B cell (primary cell): ENCODE measurements around the gene NEU2. TPM values are rescaled to one million over a fixed set of nuclear protein-coding genes. Genes with fewer than 3 reads are reported as not detected.

ENCODE experiments used
- ATAC-seq: fragments of 200-7000 bp; cut with Tn5 transposase; one replicate; pipeline ENCODE4 v1.10.0; 2021; ENCODE audit warnings: low read depth, mild to moderate bottlenecking, moderate number of reproducible peaks, moderate library complexity
- CTCF ChIA-PET: fragments of 350-600 bp; sonication (Branson Sonifier 250); formaldehyde crosslinking; loops from one replicate; lab custom pipeline; 2021; ENCODE audit warnings: antibody characterized with exemption, inconsistent platforms; lab: Charles Lee
- POLR2A ChIA-PET: fragments of 350-600 bp; sonication (Branson Sonifier 250); formaldehyde crosslinking; loops from one replicate; lab custom pipeline; 2021; ENCODE audit warnings: antibody characterized with exemption; lab: Charles Lee
- DNase-seq: peaks from one replicate; pipeline ENCODE4 v3.0.0; 2013
- H2AFZ ChIP-seq: 2 replicates; pipeline ENCODE4 v1.6.1; 2012; ENCODE audit warnings: mild to moderate bottlenecking, low read depth, low read length; ENCODE audit not compliant: insufficient read depth, poor library complexity, severe bottlenecking
- H3K27ac ChIP-seq, 2 donors: 1 replicate in 1 of 2; 2 replicates in 1 of 2; pipeline ENCODE4 v1.5.1; 2012 to 2013; ENCODE audit warnings: low read length in 2 of 2, mild to moderate bottlenecking in 2 of 2, moderate library complexity in 1 of 2
- H3K27me3 ChIP-seq, 4 experiments: fragments of 200-600 bp in 1 of 4; sonication (generic) in 1 of 4; replicated peaks in 1 of 4; 1 replicate in 2 of 4; 2 replicates in 2 of 4; pipeline versions ENCODE4 v1.6.1 to v1.7.0; 2013 to 2016; ENCODE audit warnings: low read length in 3 of 4, mild to moderate bottlenecking in 2 of 4, mixed read lengths in 1 of 4, moderate library complexity in 1 of 4; ENCODE audit not compliant: insufficient read depth in 4 of 4, control insufficient read depth in 3 of 4; ENCODE audit errors: control extremely low read depth in 1 of 4
- H3K36me3 ChIP-seq, 2 experiments: replicated peaks in 1 of 2; 1 replicate in 1 of 2; 2 replicates in 1 of 2; pipeline versions ENCODE4 v1.6.1 to v1.7.1; 2013; ENCODE audit warnings: low read length in 1 of 2; ENCODE audit not compliant: insufficient read depth in 2 of 2, control insufficient read depth in 1 of 2; ENCODE audit errors: control extremely low read depth in 1 of 2, extremely low read depth in 1 of 2
- H3K4me1 ChIP-seq, 2 donors: fragments of 200-600 bp in 1 of 2; sonication (generic) in 1 of 2; 1 replicate in 1 of 2; 2 replicates in 1 of 2; pipeline versions ENCODE4 v1.5.1 to v1.6.1; 2013 to 2017; ENCODE audit warnings: low read length in 2 of 2; ENCODE audit not compliant: control insufficient read depth in 2 of 2, insufficient read depth in 2 of 2
- H3K4me2 ChIP-seq: replicated peaks from 2 replicates; pipeline ENCODE3; 2012; ENCODE audit warnings: mild to moderate bottlenecking, low read depth, low read length; ENCODE audit not compliant: poor library complexity, severe bottlenecking
- H3K4me3 ChIP-seq, 5 experiments: fragments of 200-600 bp in 1 of 5; sonication (generic) in 1 of 5; 1 replicate in 3 of 5; 2 replicates in 2 of 5; pipeline versions ENCODE4 v1.5.1 to v1.7.0; 2011 to 2016; ENCODE audit warnings: low read length in 4 of 5, mild to moderate bottlenecking in 4 of 5, low read depth in 2 of 5, control low read depth in 1 of 5, moderate library complexity in 1 of 5; ENCODE audit not compliant: insufficient read depth in 1 of 5; ENCODE audit errors: control extremely low read depth in 1 of 5, extremely low read depth in 1 of 5
- H3K79me2 ChIP-seq: fragments of 200-600 bp; sonication (generic); one replicate; pipeline ENCODE4 v1.6.0; 2016; ENCODE audit warnings: low read length; ENCODE audit not compliant: control insufficient read depth, insufficient read depth
- H3K9ac ChIP-seq: fragments of 200-600 bp; sonication (generic); 2 replicates; pipeline ENCODE4 v1.6.1; 2017; ENCODE audit warnings: mild to moderate bottlenecking, low read length, moderate library complexity
- H3K9me3 ChIP-seq, 3 donors: one replicate each; pipeline versions ENCODE4 v1.6.1 to v1.7.1; 2013; ENCODE audit warnings: low read length in 2 of 3; ENCODE audit not compliant: control insufficient read depth in 2 of 3, insufficient read depth in 1 of 3; ENCODE audit errors: control extremely low read depth in 1 of 3
- H4K20me1 ChIP-seq: 2 replicates; pipeline ENCODE4 v1.6.0; 2012; ENCODE audit warnings: mild to moderate bottlenecking, low read length; ENCODE audit not compliant: insufficient read depth, control insufficient read depth, poor library complexity, severe bottlenecking
- H3K27ac Mint-ChIP-seq: one replicate; pipeline ENCODE4 v1.8.0; 2021; ENCODE audit warnings: mixed read lengths
- H3K27me3 Mint-ChIP-seq: one replicate; pipeline ENCODE4 v1.8.0; 2021; ENCODE audit warnings: mixed read lengths
- H3K4me1 Mint-ChIP-seq: one replicate; pipeline ENCODE4 v1.8.0; 2021; ENCODE audit warnings: mixed read lengths
- H3K4me3 Mint-ChIP-seq: one replicate; pipeline ENCODE4 v1.8.0; 2021; ENCODE audit warnings: mixed read lengths
- H3K9me3 Mint-ChIP-seq: one replicate; pipeline ENCODE4 v1.8.0; 2022; ENCODE audit warnings: mixed read lengths; ENCODE audit not compliant: insufficient read depth
- EZH2 ChIP-seq: IDR thresholded peaks from 2 replicates; pipeline ENCODE4 v1.6.1; 2012; ENCODE audit warnings: borderline replicate concordance, low read depth, mild to moderate bottlenecking, moderate library complexity, low read length; ENCODE audit not compliant: insufficient read depth, poor library complexity, severe bottlenecking
- WGBS: methylation state at CpG from one replicate; pipeline ENCODE4 v1.1.5; 2013; ENCODE audit warnings: missing lambda C conversion rate; ENCODE audit not compliant: insufficient coverage; 5-methylcytosine and 5-hydroxymethylcytosine counted together
- intact Hi-C: fragments of 100-400 bp; cut with micrococcal nuclease; formaldehyde crosslinking; loops from one replicate; pipeline ENCODE4 v1.10.0; 2022
- polyA plus RNA-seq: library from polyadenylated mRNA; depleted of rRNA; stranded (reverse); fragments of >200 nt; gene quantifications from 2 replicates; pipeline ENCODE4 v1.2.3, GENCODE V29; 2012
- total RNA-seq, 2 donors: library from RNA; stranded (reverse); fragments of 120-200 nt in 1 of 2; gene quantifications; 1 replicate in 1 of 2; 2 replicates in 1 of 2; pipeline versions ENCODE4 v1.2.3 to v1.2.4, GENCODE V29; 2013 to 2022
- TF ChIP-seq, protein P1 (sequence below): fragments of 200-600 bp; IDR thresholded peaks from one replicate; pipeline ENCODE4 v1.8.0; 2022; ENCODE audit warnings: antibody characterized with exemption, mild to moderate bottlenecking

The NEU2 gene
- total and polyA plus RNA-seq, 2 donors (not counting 1 experiment from before 2014, with no cell fraction given), result not detected

DNA sequence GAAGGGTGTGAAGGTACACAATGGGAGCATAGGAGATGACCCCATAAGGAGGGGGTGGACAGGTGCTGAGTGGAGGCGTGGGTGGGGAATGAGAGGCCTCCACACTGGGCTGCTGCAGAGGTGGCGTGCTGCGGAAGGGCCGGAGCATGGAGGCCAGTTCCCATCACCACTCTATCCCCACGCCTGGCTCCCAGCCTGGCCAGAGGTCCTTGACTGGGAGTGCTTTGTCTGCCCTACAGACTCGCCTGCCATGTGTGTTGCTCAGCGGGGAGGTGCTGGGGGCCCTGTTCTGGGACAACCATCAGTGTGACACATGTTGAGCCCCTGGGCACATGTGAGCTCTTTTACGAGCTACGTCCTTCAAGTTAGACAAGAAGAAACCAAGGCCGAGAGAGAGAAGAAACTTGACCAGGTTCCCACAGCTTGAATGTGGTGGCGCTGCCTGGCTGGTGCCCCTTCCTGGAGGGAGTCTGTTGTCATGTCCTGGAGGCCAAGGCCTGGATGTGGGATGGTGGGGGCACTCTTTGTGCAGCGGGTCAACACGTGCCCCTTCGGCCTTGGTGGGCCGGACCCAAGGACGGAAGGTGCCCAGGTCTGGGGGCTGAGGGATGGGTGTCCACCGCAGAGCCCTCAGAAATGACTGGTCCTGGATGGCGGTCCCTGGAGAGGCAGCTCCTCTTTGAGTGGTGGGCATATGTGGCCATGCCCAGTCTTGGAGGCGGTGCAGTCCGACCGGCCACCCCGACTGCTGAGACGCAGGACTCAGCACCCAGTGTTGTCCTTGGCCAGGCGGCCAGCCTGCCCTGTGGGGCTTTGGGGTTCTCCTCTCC is 26.5 kb downstream of the NEU2 start:
- Histone ChIP-seq H3K27ac (peak overlapping the region; percentile 90 to 95), H3K79me2 (peaks cover 68% of the 10 kb centered on the region), H3K9ac (no peak overlapping the region), H3K27me3 (no peaks in the 10 kb centered on the region), H3K9me3 (peaks cover 0 to 3% (median 0%) of the 10 kb centered on the region in 3 donors), H4K20me1 (peaks cover 34% of the 10 kb centered on the region), H3K36me3 (peaks cover 0 to 21% of the 10 kb centered on the region in 2 experiments), H2AFZ (peak overlapping the region; percentile 82), H3K4me1 (peaks cover 30 to 45% of the 10 kb centered on the region in 2 donors), H3K4me3 (peak overlapping the region in 1 of 5 experiments; percentile 91), H3K4me2 (peak overlapping the region; percentile 80)
- Mint-ChIP-seq H3K4me3 (peak overlapping the region; percentile 76), H3K4me1 (peaks cover 38% of the 10 kb centered on the region), H3K27me3 (no peaks in the 10 kb centered on the region), H3K27ac (peak overlapping the region; percentile 87), H3K9me3 (no peaks in the 10 kb centered on the region)
- ATAC-seq (no peak), DNase-seq (no peak)
- ChIA-PET CTCF (interaction anchor here (0.8 to 5.4 kb wide), 13 partner anchors 9 to 345 kb away, joined by 3 to 70 read pairs (median 18); partner anchors contain the start of gene ATG16L1), POLR2A (interaction anchor here (0.5 to 4.7 kb wide), 6 partner anchors 20 to 111 kb away, joined by 3 to 112 read pairs (median 24); no protein-coding TSS in a partner anchor)
- 95% methylated on average over 24 of the region's 24 CpGs for WGBS
- TF ChIP-seq EZH2, result no peak
- TF ChIP-seq, protein P1, sequence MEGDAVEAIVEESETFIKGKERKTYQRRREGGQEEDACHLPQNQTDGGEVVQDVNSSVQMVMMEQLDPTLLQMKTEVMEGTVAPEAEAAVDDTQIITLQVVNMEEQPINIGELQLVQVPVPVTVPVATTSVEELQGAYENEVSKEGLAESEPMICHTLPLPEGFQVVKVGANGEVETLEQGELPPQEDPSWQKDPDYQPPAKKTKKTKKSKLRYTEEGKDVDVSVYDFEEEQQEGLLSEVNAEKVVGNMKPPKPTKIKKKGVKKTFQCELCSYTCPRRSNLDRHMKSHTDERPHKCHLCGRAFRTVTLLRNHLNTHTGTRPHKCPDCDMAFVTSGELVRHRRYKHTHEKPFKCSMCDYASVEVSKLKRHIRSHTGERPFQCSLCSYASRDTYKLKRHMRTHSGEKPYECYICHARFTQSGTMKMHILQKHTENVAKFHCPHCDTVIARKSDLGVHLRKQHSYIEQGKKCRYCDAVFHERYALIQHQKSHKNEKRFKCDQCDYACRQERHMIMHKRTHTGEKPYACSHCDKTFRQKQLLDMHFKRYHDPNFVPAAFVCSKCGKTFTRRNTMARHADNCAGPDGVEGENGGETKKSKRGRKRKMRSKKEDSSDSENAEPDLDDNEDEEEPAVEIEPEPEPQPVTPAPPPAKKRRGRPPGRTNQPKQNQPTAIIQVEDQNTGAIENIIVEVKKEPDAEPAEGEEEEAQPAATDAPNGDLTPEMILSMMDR, result no peak
- intact Hi-C loops, result no loop called here

DNA sequence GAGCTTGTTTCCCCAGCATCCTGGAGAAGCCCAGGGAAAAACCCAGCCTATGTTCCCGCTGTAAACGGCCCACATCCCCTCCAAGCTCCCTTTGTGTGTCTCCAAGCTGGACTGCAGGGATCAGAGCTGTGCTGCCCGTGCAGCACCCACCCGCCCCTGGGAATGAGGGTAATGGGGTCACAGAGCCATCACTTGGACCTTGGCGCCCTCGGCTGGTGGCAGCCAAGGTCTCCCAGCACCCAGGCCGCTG is 27.0 kb downstream of the NEU2 start:
- Histone ChIP-seq H3K4me2 (peak overlapping the region; percentile 80), H4K20me1 (peaks cover 39% of the 10 kb centered on the region), H3K9me3 (peaks cover 0 to 3% (median 0%) of the 10 kb centered on the region in 3 donors), H3K36me3 (peaks cover 0 to 26% of the 10 kb centered on the region in 2 experiments), H3K79me2 (peaks cover 68% of the 10 kb centered on the region), H3K4me3 (peak overlapping the region in 4 of 5 experiments; percentile 91 to 99 (median 96)), H3K27me3 (no peaks in the 10 kb centered on the region), H3K27ac (peak overlapping the region; percentile 90 to 95), H2AFZ (peak overlapping the region; percentile 82), H3K9ac (peak overlapping the region; percentile 97), H3K4me1 (peaks cover 31 to 45% of the 10 kb centered on the region in 2 donors)
- no peak for TF ChIP-seq EZH2
- TF ChIP-seq, protein P1, result no peak
- H3K4me3 Mint-ChIP-seq, result peak overlapping the region; percentile 76
- no peaks in the 10 kb centered on the region for H3K27me3 Mint-ChIP-seq
- POLR2A ChIA-PET, result interaction anchor here (0.5 to 4.8 kb wide), 10 partner anchors 11 to 290 kb away, joined by 4 to 112 read pairs (median 16); no protein-coding TSS in a partner anchor
- DNase-seq (no peak), ATAC-seq (no peak)
- CTCF ChIA-PET, result interaction anchor here (0.9 to 5.4 kb wide), 15 partner anchors 9 to 206 kb away, joined by 3 to 70 read pairs (median 18); partner anchors contain the start of gene ATG16L1
- peak overlapping the region; percentile 87 for H3K27ac Mint-ChIP-seq
- no peaks in the 10 kb centered on the region for H3K9me3 Mint-ChIP-seq
- peaks cover 37% of the 10 kb centered on the region for H3K4me1 Mint-ChIP-seq
- WGBS, result 25% methylated on average over 5 of the region's 7 CpGs
- intact Hi-C loops, result no loop called here
